ENCODE measurements around the gene KRTAP3-3. TPM values are rescaled to one million over a fixed set of nuclear protein-coding genes. Genes with fewer than 3 reads are reported as not detected.

The KRTAP3-3 gene
- total and polyA plus RNA-seq, 8 donors = not detected

DNA sequence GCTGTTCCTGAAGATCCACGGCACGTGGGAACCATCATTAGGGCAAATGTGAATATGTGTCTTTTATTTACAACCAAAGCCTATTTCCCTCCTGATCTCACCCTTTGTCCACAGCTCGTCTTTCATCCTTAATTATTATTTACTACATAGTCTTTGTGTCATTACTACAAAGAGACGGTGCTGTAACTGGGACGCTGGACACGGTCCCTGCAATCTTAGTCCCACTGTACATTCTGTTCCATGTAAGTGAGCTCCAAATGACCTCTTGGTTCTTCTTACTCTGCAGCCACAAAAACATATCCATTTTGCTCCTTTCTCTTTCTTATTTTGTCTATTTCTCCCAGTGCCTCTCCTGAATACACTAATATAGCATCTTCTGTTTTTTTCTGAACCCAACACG, 43.8 kb downstream of the KRTAP3-3 start:
- Histone ChIP-seq H3K27me3 (peaks cover 0 to 60% of the 10 kb centered on the region in 2 donors), H3K9me3 (no peaks in the 10 kb centered on the region), H3K36me3 (no peaks in the 10 kb centered on the region), H3K4me3 (no peak overlapping the region), H3K4me1 (no peaks in the 10 kb centered on the region), H3K27ac (no peak overlapping the region)
- DNase-seq (no peak), ATAC-seq (no peak)
- TF ChIP-seq, protein P1, sequence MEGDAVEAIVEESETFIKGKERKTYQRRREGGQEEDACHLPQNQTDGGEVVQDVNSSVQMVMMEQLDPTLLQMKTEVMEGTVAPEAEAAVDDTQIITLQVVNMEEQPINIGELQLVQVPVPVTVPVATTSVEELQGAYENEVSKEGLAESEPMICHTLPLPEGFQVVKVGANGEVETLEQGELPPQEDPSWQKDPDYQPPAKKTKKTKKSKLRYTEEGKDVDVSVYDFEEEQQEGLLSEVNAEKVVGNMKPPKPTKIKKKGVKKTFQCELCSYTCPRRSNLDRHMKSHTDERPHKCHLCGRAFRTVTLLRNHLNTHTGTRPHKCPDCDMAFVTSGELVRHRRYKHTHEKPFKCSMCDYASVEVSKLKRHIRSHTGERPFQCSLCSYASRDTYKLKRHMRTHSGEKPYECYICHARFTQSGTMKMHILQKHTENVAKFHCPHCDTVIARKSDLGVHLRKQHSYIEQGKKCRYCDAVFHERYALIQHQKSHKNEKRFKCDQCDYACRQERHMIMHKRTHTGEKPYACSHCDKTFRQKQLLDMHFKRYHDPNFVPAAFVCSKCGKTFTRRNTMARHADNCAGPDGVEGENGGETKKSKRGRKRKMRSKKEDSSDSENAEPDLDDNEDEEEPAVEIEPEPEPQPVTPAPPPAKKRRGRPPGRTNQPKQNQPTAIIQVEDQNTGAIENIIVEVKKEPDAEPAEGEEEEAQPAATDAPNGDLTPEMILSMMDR (IDR thresholded peaks at IDR 0.05) = no peak
- intact Hi-C loops (cut with DNase I) = no loop called here

DNA sequence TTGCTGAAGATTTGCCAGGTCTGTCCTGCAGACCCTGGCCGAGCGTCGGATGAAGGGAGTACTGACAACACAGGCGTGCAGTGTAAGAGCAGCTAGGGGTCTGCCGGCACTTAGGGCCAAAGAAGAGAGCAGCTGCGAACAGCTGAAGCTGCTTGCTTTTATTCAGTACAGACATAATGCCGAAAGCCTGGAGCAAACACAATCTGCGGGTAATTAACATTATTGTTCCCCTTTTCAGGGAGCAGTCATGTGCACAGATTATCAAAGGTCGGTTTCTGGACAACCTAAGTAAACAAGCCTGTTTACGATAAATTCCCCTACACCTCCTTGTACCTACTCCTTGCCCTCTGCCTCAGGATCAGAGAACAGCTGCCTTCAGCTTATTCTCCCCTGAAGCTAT, 44.5 kb downstream of the KRTAP3-3 start:
- Histone ChIP-seq H3K4me3 (no peak overlapping the region), H3K27ac (no peak overlapping the region)
- DNase-seq = peak in 1 of 4 donors; percentile 44

DNA sequence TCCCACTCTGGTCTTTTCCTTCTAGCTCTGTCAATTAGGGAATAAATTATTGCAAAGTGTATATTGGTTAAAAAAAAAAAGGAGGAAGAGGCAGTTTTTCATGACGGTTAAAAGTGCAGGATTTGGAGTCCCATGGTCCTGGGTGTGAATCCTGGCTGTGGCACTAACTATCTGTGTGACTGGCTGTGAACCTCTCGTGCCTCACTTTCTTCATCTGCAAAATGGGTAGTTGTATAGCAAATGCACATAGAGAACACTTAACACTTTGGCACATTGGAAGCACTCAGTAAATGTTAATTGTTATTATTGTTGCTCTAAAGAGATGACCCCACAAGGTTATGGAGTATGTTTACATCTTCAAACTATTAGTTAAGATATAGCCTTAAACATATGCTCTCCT, 46.0 kb downstream of the KRTAP3-3 start:
- no peak for DNase-seq
- intact Hi-C loops (cut with DNase I) = no loop called here
- H3K4me3 ChIP-seq = no peak overlapping the region

More for the DNA sequence above, 44.5 kb downstream of the KRTAP3-3 start:
- peaks cover 0 to 62% of the 10 kb centered on the region in 2 donors for H3K27me3 ChIP-seq
- no peak for ATAC-seq
- no peaks in the 10 kb centered on the region for H3K9me3 ChIP-seq
- TF ChIP-seq, protein P1 (IDR thresholded peaks at IDR 0.05) = no peak
- H3K4me1 ChIP-seq = no peaks in the 10 kb centered on the region
- H3K36me3 ChIP-seq = no peaks in the 10 kb centered on the region
- intact Hi-C loops (cut with DNase I) = no loop called here

GRCh38 chr17:40945414-40945813, 48.5 kb downstream of the KRTAP3-3 start:
- DNase-seq (no peak), ATAC-seq (no peak)
- intact Hi-C loops (cut with DNase I) = no loop called here
- no peaks in the 10 kb centered on the region for H3K36me3 ChIP-seq
- H3K27ac ChIP-seq = no peak overlapping the region
- no peak overlapping the region for H3K4me3 ChIP-seq
- no peaks in the 10 kb centered on the region for H3K9me3 ChIP-seq
- TF ChIP-seq, protein P1 (IDR thresholded peaks at IDR 0.05) = no peak
- no peaks in the 10 kb centered on the region for H3K4me1 ChIP-seq
- peaks cover 0 to 52% of the 10 kb centered on the region in 2 donors for H3K27me3 ChIP-seq

More for the DNA sequence above, 46.0 kb downstream of the KRTAP3-3 start:
- TF ChIP-seq, protein P1 (IDR thresholded peaks at IDR 0.05) = no peak
- no peaks in the 10 kb centered on the region for H3K4me1 ChIP-seq
- H3K9me3 ChIP-seq = no peaks in the 10 kb centered on the region
- no peaks in the 10 kb centered on the region for H3K36me3 ChIP-seq
- H3K27me3 ChIP-seq = peaks cover 0 to 59% of the 10 kb centered on the region in 2 donors
- no peak for ATAC-seq
- no peak overlapping the region for H3K27ac ChIP-seq

- DNase-seq (no peak), ATAC-seq (no peak)
- Histone ChIP-seq H3K36me3 (no peaks in the 10 kb centered on the region), H3K4me3 (no peak overlapping the region), H3K9me3 (no peaks in the 10 kb centered on the region), H3K27me3 (peaks cover 0 to 43% of the 10 kb centered on the region in 2 donors), H3K4me1 (no peaks in the 10 kb centered on the region), H3K27ac (no peak overlapping the region)
- TF ChIP-seq, protein P1 (IDR thresholded peaks at IDR 0.05) = no peak
- intact Hi-C loops (cut with DNase I) = no loop called here
These were observed 49.4 kb downstream of the KRTAP3-3 start for GRCh38 chr17:40944531-40944930.

Other genes with a start within 250 kb of the KRTAP3-3 start
Only the 30 nearest of the 36 such genes appear.
- gene KRT28, start 194.2 kb downstream of the KRTAP3-3 start, total RNA-seq = not detected
- gene KRT28, start 194.2 kb downstream of the KRTAP3-3 start, polyA plus RNA-seq (ENCODE audit: insufficient read length in 6 of 6) = not detected
- gene KRT10, start 171.6 kb downstream of the KRTAP3-3 start, total RNA-seq = 10 to 100 TPM; 42.0 to 43.2 TPM
- 10 to 100 TPM; 30.5 to 58.2 (median 41.3) TPM for gene KRT10, start 171.6 kb downstream of the KRTAP3-3 start, polyA plus RNA-seq (ENCODE audit: insufficient read length in 6 of 6)
- not detected for gene KRT12, start 126.9 kb downstream of the KRTAP3-3 start, total RNA-seq
- under 1 TPM in 3 of 6 donors, not detected in 3; 0.10 to 0.26 (median 0.21) TPM for gene KRT12, start 126.9 kb downstream of the KRTAP3-3 start, polyA plus RNA-seq (ENCODE audit: insufficient read length in 6 of 6)
- gene KRT20, start 108.9 kb downstream of the KRTAP3-3 start, total RNA-seq = not detected
- gene KRT20, start 108.9 kb downstream of the KRTAP3-3 start, polyA plus RNA-seq (ENCODE audit: insufficient read length in 6 of 6) = under 1 TPM in 2 of 6 donors, not detected in 4; 0.09 to 0.26 TPM
- gene KRT23, start 56.5 kb downstream of the KRTAP3-3 start, total RNA-seq = 1 to 10 TPM in 1 of 2 donors, under 1 TPM in 1; 0.35 to 5.6 TPM
- gene KRT23, start 56.5 kb downstream of the KRTAP3-3 start, polyA plus RNA-seq (ENCODE audit: insufficient read length in 6 of 6) = under 1 TPM in 5 of 6 donors, not detected in 1; 0.09 to 0.31 (median 0.17) TPM
- gene KRT39, start 27.2 kb downstream of the KRTAP3-3 start, total RNA-seq = under 1 TPM in 1 of 2 donors, not detected in 1; 0.41 TPM
- gene KRT39, start 27.2 kb downstream of the KRTAP3-3 start, polyA plus RNA-seq (ENCODE audit: insufficient read length in 6 of 6) = not detected
- gene KRT40, start 9.8 kb downstream of the KRTAP3-3 start, total RNA-seq = not detected
- gene KRT40, start 9.8 kb downstream of the KRTAP3-3 start, polyA plus RNA-seq (ENCODE audit: insufficient read length in 6 of 6) = not detected
- gene KRTAP3-2, start 5.7 kb upstream of the KRTAP3-3 start, total RNA-seq = not detected
- not detected for gene KRTAP3-2, start 5.7 kb upstream of the KRTAP3-3 start, polyA plus RNA-seq (ENCODE audit: insufficient read length in 6 of 6)
- not detected for gene KRTAP3-1, start 15.0 kb upstream of the KRTAP3-3 start, total RNA-seq
- gene KRTAP3-1, start 15.0 kb upstream of the KRTAP3-3 start, polyA plus RNA-seq (ENCODE audit: insufficient read length in 6 of 6) = not detected
- gene KRTAP1-5, start 33.0 kb upstream of the KRTAP3-3 start, total RNA-seq = not detected
- not detected for gene KRTAP1-5, start 33.0 kb upstream of the KRTAP3-3 start, polyA plus RNA-seq (ENCODE audit: insufficient read length in 6 of 6)
- not detected for gene KRTAP1-4, start 36.0 kb upstream of the KRTAP3-3 start, total RNA-seq
- gene KRTAP1-4, start 36.0 kb upstream of the KRTAP3-3 start, polyA plus RNA-seq (ENCODE audit: insufficient read length in 6 of 6) = not detected
- not detected for gene KRTAP1-3, start 40.7 kb upstream of the KRTAP3-3 start, total RNA-seq
- not detected for gene KRTAP1-3, start 40.7 kb upstream of the KRTAP3-3 start, polyA plus RNA-seq (ENCODE audit: insufficient read length in 6 of 6)
- not detected for gene KRTAP1-1, start 47.3 kb upstream of the KRTAP3-3 start, total RNA-seq
- not detected for gene KRTAP1-1, start 47.3 kb upstream of the KRTAP3-3 start, polyA plus RNA-seq (ENCODE audit: insufficient read length in 6 of 6)
- not detected for gene KRTAP2-1, start 53.2 kb upstream of the KRTAP3-3 start, total RNA-seq
- not detected for gene KRTAP2-1, start 53.2 kb upstream of the KRTAP3-3 start, polyA plus RNA-seq (ENCODE audit: insufficient read length in 6 of 6)
- gene KRTAP2-2, start 61.1 kb upstream of the KRTAP3-3 start, total RNA-seq = not detected
- gene KRTAP2-2, start 61.1 kb upstream of the KRTAP3-3 start, polyA plus RNA-seq (ENCODE audit: insufficient read length in 6 of 6) = not detected
- gene KRTAP2-3, start 66.0 kb upstream of the KRTAP3-3 start, total RNA-seq = 1 to 10 TPM in 1 of 2 donors, not detected in 1; 1.2 TPM
- not detected for gene KRTAP2-3, start 66.0 kb upstream of the KRTAP3-3 start, polyA plus RNA-seq (ENCODE audit: insufficient read length in 6 of 6)
- gene KRTAP2-4, start 71.7 kb upstream of the KRTAP3-3 start, total RNA-seq = not detected
- not detected for gene KRTAP2-4, start 71.7 kb upstream of the KRTAP3-3 start, polyA plus RNA-seq (ENCODE audit: insufficient read length in 6 of 6)
- not detected for gene KRTAP4-7, start 90.0 kb upstream of the KRTAP3-3 start, total RNA-seq
- not detected for gene KRTAP4-7, start 90.0 kb upstream of the KRTAP3-3 start, polyA plus RNA-seq (ENCODE audit: insufficient read length in 6 of 6)
- not detected for gene KRTAP4-8, start 104.0 kb upstream of the KRTAP3-3 start, total RNA-seq
- not detected for gene KRTAP4-8, start 104.0 kb upstream of the KRTAP3-3 start, polyA plus RNA-seq (ENCODE audit: insufficient read length in 6 of 6)
- not detected for gene KRTAP4-16, start 108.0 kb upstream of the KRTAP3-3 start, total RNA-seq
- gene KRTAP4-16, start 108.0 kb upstream of the KRTAP3-3 start, polyA plus RNA-seq (ENCODE audit: insufficient read length in 6 of 6) = not detected
- gene KRTAP4-9, start 111.2 kb upstream of the KRTAP3-3 start, total RNA-seq = not detected
- gene KRTAP4-9, start 111.2 kb upstream of the KRTAP3-3 start, polyA plus RNA-seq (ENCODE audit: insufficient read length in 6 of 6) = not detected
- gene KRTAP4-11, start 124.2 kb upstream of the KRTAP3-3 start, total RNA-seq = not detected
- under 1 TPM in 1 of 6 donors, not detected in 5; 0.23 TPM for gene KRTAP4-11, start 124.2 kb upstream of the KRTAP3-3 start, polyA plus RNA-seq (ENCODE audit: insufficient read length in 6 of 6)
- not detected for gene KRTAP4-12, start 130.0 kb upstream of the KRTAP3-3 start, total RNA-seq
- not detected for gene KRTAP4-12, start 130.0 kb upstream of the KRTAP3-3 start, polyA plus RNA-seq (ENCODE audit: insufficient read length in 6 of 6)
- gene KRTAP4-6, start 146.4 kb upstream of the KRTAP3-3 start, total RNA-seq = not detected
- not detected for gene KRTAP4-6, start 146.4 kb upstream of the KRTAP3-3 start, polyA plus RNA-seq (ENCODE audit: insufficient read length in 6 of 6)
- not detected for gene KRTAP4-5, start 155.7 kb upstream of the KRTAP3-3 start, total RNA-seq
- not detected for gene KRTAP4-5, start 155.7 kb upstream of the KRTAP3-3 start, polyA plus RNA-seq (ENCODE audit: insufficient read length in 6 of 6)
- gene KRTAP4-4, start 166.6 kb upstream of the KRTAP3-3 start, total RNA-seq = not detected
- not detected for gene KRTAP4-4, start 166.6 kb upstream of the KRTAP3-3 start, polyA plus RNA-seq (ENCODE audit: insufficient read length in 6 of 6)
- not detected for gene KRTAP4-3, start 174.1 kb upstream of the KRTAP3-3 start, total RNA-seq
- gene KRTAP4-3, start 174.1 kb upstream of the KRTAP3-3 start, polyA plus RNA-seq (ENCODE audit: insufficient read length in 6 of 6) = not detected
- not detected for gene KRTAP4-2, start 184.1 kb upstream of the KRTAP3-3 start, total RNA-seq
- not detected for gene KRTAP4-2, start 184.1 kb upstream of the KRTAP3-3 start, polyA plus RNA-seq (ENCODE audit: insufficient read length in 6 of 6)
- gene KRTAP4-1, start 190.7 kb upstream of the KRTAP3-3 start, total RNA-seq = not detected
- not detected for gene KRTAP4-1, start 190.7 kb upstream of the KRTAP3-3 start, polyA plus RNA-seq (ENCODE audit: insufficient read length in 6 of 6)
- gene KRTAP9-1, start 195.7 kb upstream of the KRTAP3-3 start, total RNA-seq = not detected
- gene KRTAP9-1, start 195.7 kb upstream of the KRTAP3-3 start, polyA plus RNA-seq (ENCODE audit: insufficient read length in 6 of 6) = not detected

Measured in left lung (tissue), 10 donors.